Right atrium auricular region (tissue), 2 donors: ENCODE results near the gene PPP1R36. TPM values are rescaled to one million over a fixed set of nuclear protein-coding genes. Genes with fewer than 3 reads are reported as not detected.

Source experiments
- DNase-seq: peaks from one replicate; pipeline ENCODE4 v3.0.0-alpha.2; 2019; ENCODE audit warnings: low spot score
- H3K27ac ChIP-seq, 2 donors: fragments of 200-600 bp; sonication (generic); 1 replicate in 1 of 2; 2 replicates in 1 of 2; pipeline ENCODE4 v1.5.1; 2016 to 2019
- H3K27me3 ChIP-seq, 2 donors: fragments of 200-600 bp; sonication (generic); one replicate each; pipeline versions ENCODE4 v1.5.1 to v1.6.0; 2017 to 2019
- H3K36me3 ChIP-seq: fragments of 200-600 bp; sonication (generic); one replicate; pipeline ENCODE4 v1.5.1; 2016
- H3K4me1 ChIP-seq, 2 donors: fragments of 200-600 bp; sonication (generic); one replicate each; pipeline versions ENCODE4 v1.5.1 to v1.6.0; 2017 to 2019
- H3K4me3 ChIP-seq, 2 donors: fragments of 200-600 bp; sonication (generic); 1 replicate in 1 of 2; 2 replicates in 1 of 2; pipeline ENCODE4 v1.5.1; 2017 to 2019; ENCODE audit warnings: mild to moderate bottlenecking in 1 of 2, moderate library complexity in 1 of 2
- H3K9me3 ChIP-seq, 2 donors: fragments of 200-600 bp; sonication (generic); one replicate each; pipeline ENCODE4 v1.5.1; 2019
- CTCF ChIP-seq, 2 donors: fragments of 200-600 bp; sonication (generic); IDR thresholded peaks; one replicate each; pipeline ENCODE4 v1.5.1; 2019; ENCODE audit warnings: antibody characterized with exemption in 2 of 2
- total RNA-seq, 2 donors: library from RNA; depleted of rRNA; stranded (reverse); fragments of >200 nt; gene quantifications; one replicate each; pipeline ENCODE4 v1.1.0, GENCODE V29; 2016

The PPP1R36 gene
- total RNA-seq, 2 donors from 2014 or later, result 0.31 TPM; not detected in 1

- no peak for DNase-seq
- H3K27me3 ChIP-seq, result no peaks in the 10 kb centered on the region
- no peak overlapping the region for H3K27ac ChIP-seq
- H3K36me3 ChIP-seq, result no peaks in the 10 kb centered on the region
- no peak for TF ChIP-seq CTCF (IDR thresholded peaks at IDR 0.05)
- no peaks in the 10 kb centered on the region for H3K4me1 ChIP-seq
- no peaks in the 10 kb centered on the region for H3K9me3 ChIP-seq
- H3K4me3 ChIP-seq, result no peak overlapping the region
These were observed 18.2 kb upstream of the PPP1R36 start for GRCh38 chr14:64531567-64531966.

- no peak for DNase-seq
These were observed 13.1 kb upstream of the PPP1R36 start for GRCh38 chr14:64536488-64537245.

GRCh38 chr14:64540208-64541202, 9.3 kb upstream of the PPP1R36 start, which contains the start of gene HSPA2:
HSPA2 (plus strand) TSS chr14:64540741; CDS start chr14:64540850, 109 bp downstream.
- H3K4me3 ChIP-seq, result peak within 1 kb of the TSS; percentile 53 to 72
- H3K4me1 ChIP-seq, result peaks cover 0 to 29% of the 10 kb centered on the region in 2 donors
- H3K36me3 ChIP-seq, result no peaks in the 10 kb centered on the region
- peak; percentile 99 for DNase-seq
- peak within 1 kb of the TSS; percentile 87 to 91 for H3K27ac ChIP-seq
- H3K9me3 ChIP-seq, result no peaks in the 10 kb centered on the region
- peak; percentile 48 to 88 for TF ChIP-seq CTCF (IDR thresholded peaks at IDR 0.05)
- H3K27me3 ChIP-seq, result no peaks in the 10 kb centered on the region

More at GRCh38 chr14:64536488-64537245, 13.1 kb upstream of the PPP1R36 start:
- Histone ChIP-seq H3K4me1 (peaks cover 0 to 19% of the 10 kb centered on the region in 2 donors), H3K4me3 (no peak overlapping the region), H3K27ac (no peak overlapping the region), H3K27me3 (no peaks in the 10 kb centered on the region), H3K36me3 (no peaks in the 10 kb centered on the region), H3K9me3 (no peaks in the 10 kb centered on the region)
- no peak for TF ChIP-seq CTCF (IDR thresholded peaks at IDR 0.05)

GRCh38 chr14:64541261-64541971, 8.3 kb upstream of the PPP1R36 start:
- Histone ChIP-seq H3K4me1 (peaks cover 0 to 29% of the 10 kb centered on the region in 2 donors), H3K9me3 (no peaks in the 10 kb centered on the region), H3K27ac (no peak overlapping the region), H3K36me3 (no peaks in the 10 kb centered on the region), H3K4me3 (peak overlapping the region; percentile 31 to 72), H3K27me3 (no peaks in the 10 kb centered on the region)
- no peak for TF ChIP-seq CTCF (IDR thresholded peaks at IDR 0.05)
- DNase-seq, result no peak
